DND-41 (cell line): ENCODE measurements around the gene HYCC1.

ENCODE experiments used
- ATAC-seq: fragments of 200-7000 bp; cut with Tn5 transposase; 3 replicates; pipeline ENCODE4 v1.9.1; 2021; ENCODE audit warnings: low read depth; ENCODE audit not compliant: insufficient read depth
- DNase-seq: peaks from one replicate; pipeline ENCODE4 v3.0.0-alpha.2; 2020
- H2AFZ ChIP-seq: 2 replicates; pipeline ENCODE4 v1.6.0; 2012; ENCODE audit warnings: low read depth, low read length
- H3K27ac ChIP-seq: 2 replicates; pipeline ENCODE4 v1.5.1; 2012; ENCODE audit warnings: low read length, inconsistent platforms
- H3K27me3 ChIP-seq: fragments of 200-600 bp; sonication (generic); 2 replicates; pipeline ENCODE4 v1.6.0; 2012; ENCODE audit warnings: low read length, mild to moderate bottlenecking, inconsistent platforms; ENCODE audit not compliant: insufficient read depth, poor library complexity
- H3K36me3 ChIP-seq: 2 replicates; pipeline ENCODE4 v1.5.1; 2012; ENCODE audit warnings: low read length, inconsistent platforms; ENCODE audit not compliant: insufficient read depth
- H3K4me1 ChIP-seq: 2 replicates; pipeline ENCODE4 v1.5.1; 2012; ENCODE audit warnings: mild to moderate bottlenecking, low read length; ENCODE audit not compliant: insufficient read depth
- H3K4me2 ChIP-seq: 2 replicates; pipeline ENCODE4 v1.6.0; 2012; ENCODE audit warnings: mild to moderate bottlenecking, moderate library complexity, low read length, inconsistent platforms; ENCODE audit not compliant: insufficient read depth
- H3K4me3 ChIP-seq, 2 experiments: fragments of 200-600 bp in 1 of 2; shearing (Covaris generic) in 1 of 2; 2 replicates each; pipeline ENCODE4 v1.5.1; 2012 to 2016; ENCODE audit warnings: inconsistent platforms in 2 of 2, low read length in 2 of 2, mild to moderate bottlenecking in 2 of 2, low read depth in 1 of 2, moderate library complexity in 1 of 2
- H3K79me2 ChIP-seq: 2 replicates; pipeline ENCODE4 v1.6.0; 2012; ENCODE audit warnings: low read length, inconsistent platforms; ENCODE audit not compliant: insufficient read depth
- H3K9ac ChIP-seq: 2 replicates; pipeline ENCODE4 v1.6.0; 2012; ENCODE audit warnings: low read depth, mild to moderate bottlenecking, inconsistent platforms, low read length, moderate library complexity
- H3K9me3 ChIP-seq: 2 replicates; pipeline ENCODE4 v1.5.1; 2012; ENCODE audit warnings: low read length, moderate library complexity, mild to moderate bottlenecking, inconsistent platforms; ENCODE audit not compliant: insufficient read depth, severe bottlenecking
- H4K20me1 ChIP-seq: 2 replicates; pipeline ENCODE4 v1.6.0; 2012; ENCODE audit warnings: low read length; ENCODE audit not compliant: insufficient read depth
- CTCF ChIP-seq: IDR thresholded peaks from 2 replicates; pipeline ENCODE4 v1.5.1; 2012; ENCODE audit warnings: borderline replicate concordance, low read length, moderate library complexity, mild to moderate bottlenecking; ENCODE audit not compliant: poor library complexity, severe bottlenecking; ENCODE audit errors: extremely low read depth
- EZH2 ChIP-seq: IDR thresholded peaks from 3 replicates; pipeline ENCODE4 v1.6.1; 2012; ENCODE audit warnings: borderline replicate concordance, low read depth, mild to moderate bottlenecking, moderate library complexity, low read length, inconsistent platforms; ENCODE audit not compliant: severe bottlenecking

The HYCC1 gene

GRCh38 chr7:23003505-23004246, 10.3 kb downstream of the HYCC1 start:
- H3K9ac ChIP-seq = no peak overlapping the region
- peaks cover 35% of the 10 kb centered on the region for H3K79me2 ChIP-seq
- no peaks in the 10 kb centered on the region for H3K27me3 ChIP-seq
- TF ChIP-seq EZH2 (no peak), CTCF (no peak)
- DNase-seq (no peak), ATAC-seq (no peak)
- no peak overlapping the region for H3K4me2 ChIP-seq
- H4K20me1 ChIP-seq = peaks cover 7% of the 10 kb centered on the region; the same call in 1 of the 2 replicates
- H3K27ac ChIP-seq = no peak overlapping the region
- H3K4me3 ChIP-seq = no peak overlapping the region
- no peaks in the 10 kb centered on the region for H3K4me1 ChIP-seq
- H3K36me3 ChIP-seq = no peaks in the 10 kb centered on the region
- H2AFZ ChIP-seq = no peak overlapping the region
- no peaks in the 10 kb centered on the region for H3K9me3 ChIP-seq

GRCh38 chr7:23002698-23003097, 11.2 kb downstream of the HYCC1 start:
- no peak overlapping the region for H3K4me2 ChIP-seq
- TF ChIP-seq EZH2 = no peak
- TF ChIP-seq CTCF = no peak
- no peak for DNase-seq
- H4K20me1 ChIP-seq = peaks cover 7% of the 10 kb centered on the region; the same call in 1 of the 2 replicates
- H2AFZ ChIP-seq = no peak overlapping the region
- ATAC-seq = no peak
- H3K9me3 ChIP-seq = no peaks in the 10 kb centered on the region
- H3K4me1 ChIP-seq = no peaks in the 10 kb centered on the region
- H3K27ac ChIP-seq = no peak overlapping the region
- H3K79me2 ChIP-seq = peaks cover 33% of the 10 kb centered on the region
- H3K9ac ChIP-seq = no peak overlapping the region
- no peaks in the 10 kb centered on the region for H3K27me3 ChIP-seq
- no peaks in the 10 kb centered on the region for H3K36me3 ChIP-seq
- H3K4me3 ChIP-seq = no peak overlapping the region

GRCh38 chr7:23001610-23002009, 12.3 kb downstream of the HYCC1 start:
- ATAC-seq = no peak
- no peak overlapping the region for H3K4me2 ChIP-seq
- no peaks in the 10 kb centered on the region for H3K4me1 ChIP-seq
- DNase-seq = no peak
- H3K9ac ChIP-seq = no peak overlapping the region
- no peaks in the 10 kb centered on the region for H3K36me3 ChIP-seq
- H3K79me2 ChIP-seq = peaks cover 25% of the 10 kb centered on the region
- H3K9me3 ChIP-seq = no peaks in the 10 kb centered on the region
- no peak overlapping the region for H3K27ac ChIP-seq
- H2AFZ ChIP-seq = no peak overlapping the region
- no peak for TF ChIP-seq EZH2
- no peak for TF ChIP-seq CTCF
- H4K20me1 ChIP-seq = peaks cover 5% of the 10 kb centered on the region; the same call in 1 of the 2 replicates
- no peaks in the 10 kb centered on the region for H3K27me3 ChIP-seq
- H3K4me3 ChIP-seq = no peak overlapping the region
